HTERT RPE-1 (cell line): ENCODE results near the gene FMNL2.

Experiments used
- in situ Hi-C: fragments of 300-500 bp; cut with MboI; formaldehyde crosslinking; loops from 4 replicates; pipeline ENCODE4 v1.14.3; 2020; ENCODE audit warnings: low sequenced_read_pairs

The FMNL2 gene

DNA sequence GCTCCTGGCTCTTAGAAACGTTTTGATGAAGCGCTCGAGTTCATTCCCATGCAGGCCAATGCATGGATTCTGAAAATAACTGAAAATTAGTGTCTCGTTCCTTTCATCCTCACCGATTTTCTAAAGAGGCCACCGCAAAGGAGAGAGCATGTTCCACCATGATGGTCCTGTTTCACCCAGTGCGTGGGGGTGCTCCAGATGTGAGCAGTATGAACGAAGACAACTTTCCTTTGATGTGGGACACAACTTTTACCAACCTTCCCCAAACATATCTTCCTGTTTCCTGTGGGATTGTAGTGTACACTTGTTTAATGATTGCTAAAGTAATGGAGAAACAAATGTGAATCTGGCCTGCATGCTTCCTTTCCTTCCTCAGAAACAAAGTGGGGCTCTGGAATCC, 267.8 kb downstream of the FMNL2 start:
- in situ Hi-C loops = no loop called here

DNA sequence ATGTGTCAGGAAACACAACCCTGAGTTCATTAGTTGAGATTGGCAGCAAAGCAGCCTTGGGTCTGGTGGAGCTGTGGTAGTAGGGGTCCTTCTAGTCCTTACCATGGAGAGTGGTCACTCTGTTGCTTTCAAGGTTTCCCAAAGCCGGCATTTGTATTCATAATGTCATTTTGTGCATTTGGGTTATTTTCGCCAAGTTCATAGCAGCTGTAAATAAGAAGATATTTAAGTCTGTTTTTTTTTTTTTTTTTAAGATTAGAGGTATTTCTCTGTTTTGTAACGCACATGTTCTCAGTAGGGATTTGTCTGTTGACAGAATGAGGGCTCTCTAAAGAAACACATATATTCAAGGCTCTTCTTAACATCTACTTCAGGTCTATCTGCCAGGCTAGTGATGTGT, 268.2 kb downstream of the FMNL2 start:
- in situ Hi-C loops = no loop called here

DNA sequence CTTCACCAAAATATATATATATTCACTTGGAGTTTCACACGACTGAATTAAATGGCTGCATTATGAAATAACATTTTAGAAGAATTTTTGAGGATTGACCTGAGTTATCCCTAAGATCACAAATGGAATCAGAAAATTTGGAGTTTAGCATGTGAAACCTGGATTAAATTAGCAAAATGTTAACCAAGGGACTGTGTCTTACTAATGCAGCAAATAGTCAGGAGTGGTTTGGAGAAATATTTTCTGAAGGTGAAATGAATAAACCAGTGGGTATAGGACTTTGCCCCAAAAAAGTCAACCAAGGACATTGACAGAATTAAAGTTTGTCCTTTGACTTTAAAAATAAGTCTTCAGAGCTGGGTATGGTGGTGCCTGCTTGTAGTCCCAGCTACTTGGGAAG, 271.1 kb downstream of the FMNL2 start:
- in situ Hi-C loops = no loop called here

DNA sequence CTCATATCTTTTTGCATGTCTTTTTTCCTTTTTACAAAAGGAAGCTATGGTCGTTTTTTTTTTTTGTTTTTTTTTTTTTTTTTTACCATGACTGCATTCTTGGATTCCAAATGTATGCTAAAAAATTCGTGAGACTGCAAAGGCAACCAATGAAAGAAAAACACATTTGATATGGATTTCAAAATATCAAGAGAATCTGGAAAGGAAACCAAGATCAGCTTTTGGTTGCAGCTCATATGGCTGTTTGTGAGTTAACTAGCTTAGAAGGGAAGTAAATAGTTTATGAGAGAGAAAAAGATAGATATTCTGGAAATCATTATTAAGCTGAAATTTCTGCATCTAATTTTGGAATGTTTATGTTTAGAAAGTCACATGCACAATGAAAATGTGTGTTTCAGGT, 272.0 kb downstream of the FMNL2 start:
- in situ Hi-C loops = no loop called here

DNA sequence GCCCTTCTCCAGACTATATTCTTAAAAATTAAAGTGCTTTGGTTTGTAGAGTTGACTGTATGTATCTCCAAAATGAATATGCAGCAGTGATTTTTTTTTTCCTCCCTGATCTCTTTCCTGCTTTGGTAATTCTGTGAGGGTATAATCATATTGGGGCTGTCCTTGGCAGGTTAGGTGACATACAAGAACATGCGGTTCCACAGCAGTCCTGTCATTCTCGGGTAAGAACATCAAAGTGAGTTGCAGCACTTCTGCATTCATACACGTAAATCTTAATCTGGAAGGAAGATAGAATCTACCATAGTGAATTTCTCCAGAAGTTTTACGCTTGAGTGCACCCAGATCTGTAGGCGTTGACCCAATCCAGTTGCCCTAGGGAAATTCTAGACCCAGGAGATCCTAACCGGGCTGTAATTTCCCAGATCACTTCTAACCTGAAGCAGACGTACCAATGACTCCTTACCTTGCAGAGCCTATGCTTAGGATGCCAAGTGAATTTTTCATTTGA, 272.9 kb downstream of the FMNL2 start:
- in situ Hi-C loops = no loop called here

DNA sequence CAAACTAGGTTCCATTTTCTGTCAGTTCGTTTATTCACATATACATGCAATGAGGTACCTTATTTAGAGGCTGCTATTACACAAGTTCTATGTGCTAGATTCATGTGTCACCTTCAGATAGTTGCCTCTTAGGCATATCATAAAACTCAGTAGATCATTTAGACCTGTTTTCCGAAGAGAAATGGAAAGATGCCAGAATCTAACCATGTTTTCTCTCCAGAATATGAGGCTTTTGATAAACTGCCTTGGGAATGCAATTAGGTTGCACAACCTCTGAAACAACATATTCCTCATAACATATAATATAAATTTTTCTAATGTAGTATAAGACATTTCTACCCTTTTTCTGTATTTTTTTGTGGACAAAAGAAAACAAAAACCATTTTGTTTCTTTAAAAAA, 274.2 kb downstream of the FMNL2 start:
- in situ Hi-C loops = no loop called here

DNA sequence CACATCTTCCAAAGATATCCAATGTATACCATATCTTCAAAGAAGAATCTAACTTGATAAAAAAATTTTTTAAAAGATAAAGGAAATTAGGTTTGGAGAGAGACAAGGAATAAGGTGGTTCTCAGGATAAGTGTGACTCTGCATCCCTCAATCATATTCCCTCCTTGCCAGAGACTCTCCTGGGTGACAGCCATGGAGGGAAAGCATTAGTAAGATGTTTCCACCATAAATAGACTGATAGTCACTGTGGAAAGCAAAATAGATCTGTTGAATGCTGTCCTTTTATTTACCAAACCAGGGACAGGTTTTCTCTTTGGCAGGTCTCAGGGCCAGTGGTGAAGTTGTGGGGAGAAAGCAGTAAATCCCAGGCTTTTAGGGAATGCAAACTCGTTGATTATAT, 274.7 kb downstream of the FMNL2 start:
- in situ Hi-C loops = no loop called here

DNA sequence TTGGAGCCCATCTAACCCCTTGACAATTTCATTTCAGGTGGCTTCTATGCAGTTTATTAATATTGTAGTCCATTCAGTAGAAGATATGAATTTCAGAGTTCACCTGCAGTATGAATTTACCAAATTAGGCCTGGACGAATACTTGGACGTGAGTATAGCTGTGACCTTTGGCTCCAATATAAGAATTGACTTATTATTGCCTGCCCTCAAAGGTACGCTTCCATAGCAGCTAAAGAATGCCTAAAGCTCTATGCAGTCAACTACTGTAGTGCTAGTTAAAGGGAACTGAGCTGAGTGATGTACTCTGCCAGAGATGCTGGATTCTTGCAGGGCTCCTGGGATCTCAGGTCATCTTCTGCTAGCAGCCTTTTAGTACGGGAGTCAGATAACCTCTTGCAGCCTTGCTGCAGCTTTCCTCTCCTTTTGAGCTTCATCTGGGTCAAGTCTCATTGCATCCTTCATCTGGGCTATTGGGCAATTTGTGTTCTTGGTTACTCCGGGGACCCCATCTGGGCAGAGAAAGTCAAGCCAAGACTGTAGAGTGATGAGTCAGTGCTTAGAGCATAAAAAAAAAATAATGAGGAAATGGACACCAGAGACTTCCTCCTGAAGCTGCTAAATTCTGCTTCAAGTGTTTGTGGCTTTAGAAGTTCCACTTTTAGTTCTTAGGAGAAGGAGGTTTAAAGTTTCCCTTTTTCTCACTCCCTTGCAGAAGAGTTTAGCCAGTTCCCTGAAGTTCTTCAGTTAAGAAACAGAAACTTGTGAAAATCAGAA, 276.7 kb downstream of the FMNL2 start:
- in situ Hi-C loops = no loop called here

DNA sequence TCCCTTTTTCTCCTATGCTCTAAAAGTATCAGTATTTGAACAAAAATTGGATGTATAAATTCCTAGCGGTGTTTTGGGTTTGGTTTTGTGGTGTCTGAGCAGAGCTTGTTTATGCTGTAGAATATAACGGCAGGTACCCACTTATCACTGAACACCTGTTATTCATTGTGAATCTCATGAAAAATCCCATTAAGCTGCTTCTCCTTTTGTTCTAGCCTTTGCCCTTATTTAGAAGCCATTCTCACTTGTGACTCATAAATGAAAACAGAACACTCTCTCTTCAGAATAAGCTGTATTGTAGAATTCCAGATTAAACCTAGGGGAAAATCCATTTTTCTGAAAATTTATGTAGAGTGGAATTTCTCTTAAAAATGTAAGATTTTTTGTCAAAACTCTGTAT, 278.3 kb downstream of the FMNL2 start:
- in situ Hi-C loops = no loop called here

DNA sequence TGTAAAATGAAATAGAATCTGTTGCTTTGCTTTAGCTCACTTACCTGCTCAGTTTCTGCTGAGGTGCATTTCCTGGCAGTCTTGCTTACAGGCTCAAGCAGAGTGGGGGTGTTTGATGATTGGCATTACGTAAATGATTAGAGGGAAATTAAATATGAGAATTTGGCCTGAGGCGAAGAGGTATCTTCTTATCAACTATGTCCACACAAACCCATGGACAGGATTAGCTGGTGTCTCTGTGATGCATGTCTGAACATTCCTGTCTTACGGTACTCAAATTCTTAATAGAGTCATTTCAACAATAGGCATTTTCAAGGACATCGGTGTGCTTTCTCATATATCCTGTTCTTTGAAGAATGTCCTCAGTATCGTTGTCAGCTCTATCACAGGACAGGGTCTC, 280.2 kb downstream of the FMNL2 start:
- in situ Hi-C loops = no loop called here

DNA sequence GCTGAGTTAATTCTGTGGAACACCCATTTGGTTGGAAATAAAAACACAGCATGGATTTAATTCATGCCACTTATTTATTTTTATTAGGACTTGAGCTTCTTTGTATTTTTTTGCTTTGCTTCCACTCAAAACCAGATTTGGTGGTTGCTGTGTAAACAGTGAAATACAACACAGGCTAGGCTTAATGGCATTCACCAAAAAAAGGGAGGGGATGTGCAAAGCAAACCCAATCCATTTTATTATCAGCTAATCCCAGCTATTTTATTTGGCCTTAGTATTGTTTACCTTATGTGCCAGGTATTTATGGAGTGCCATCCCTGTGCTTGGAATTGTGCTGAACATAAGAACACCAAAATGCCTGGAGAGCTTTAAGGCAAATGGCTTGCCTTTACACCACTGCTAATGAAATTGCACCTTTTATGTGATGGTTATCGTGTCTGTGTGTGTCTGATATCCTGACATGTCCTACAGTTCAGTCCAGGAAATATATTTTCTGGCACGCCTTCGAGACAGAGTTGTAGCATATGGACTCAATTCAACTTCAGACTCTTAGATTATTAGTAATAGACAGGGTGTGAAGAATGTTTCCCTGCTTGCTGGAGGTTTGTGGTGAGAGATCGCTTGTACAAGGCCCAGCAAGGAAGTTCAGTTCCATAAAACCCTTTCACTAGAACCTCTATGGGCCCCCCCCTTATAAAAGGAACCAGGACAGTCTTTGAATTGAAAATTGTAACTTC, 282.6 kb downstream of the FMNL2 start:
- in situ Hi-C loops = no loop called here

DNA sequence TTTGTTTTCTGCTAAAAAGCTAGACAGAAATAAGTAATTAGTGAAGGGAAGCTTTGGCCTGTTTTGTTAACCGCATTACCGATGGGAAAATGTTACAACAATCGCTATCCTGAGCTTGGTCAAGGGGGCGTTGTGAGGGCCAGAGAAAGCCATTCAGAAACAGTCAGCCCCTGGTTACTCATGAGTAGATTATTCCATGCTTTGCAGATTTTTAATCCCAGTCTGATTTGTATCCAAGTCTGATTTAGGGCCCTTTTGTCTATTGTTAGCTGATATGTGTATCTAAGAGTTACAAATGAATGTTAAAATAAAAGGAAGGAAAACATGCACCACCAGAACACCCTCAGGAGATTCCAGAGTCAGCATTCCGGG, 283.2 kb downstream of the FMNL2 start:
- in situ Hi-C loops = no loop called here

DNA sequence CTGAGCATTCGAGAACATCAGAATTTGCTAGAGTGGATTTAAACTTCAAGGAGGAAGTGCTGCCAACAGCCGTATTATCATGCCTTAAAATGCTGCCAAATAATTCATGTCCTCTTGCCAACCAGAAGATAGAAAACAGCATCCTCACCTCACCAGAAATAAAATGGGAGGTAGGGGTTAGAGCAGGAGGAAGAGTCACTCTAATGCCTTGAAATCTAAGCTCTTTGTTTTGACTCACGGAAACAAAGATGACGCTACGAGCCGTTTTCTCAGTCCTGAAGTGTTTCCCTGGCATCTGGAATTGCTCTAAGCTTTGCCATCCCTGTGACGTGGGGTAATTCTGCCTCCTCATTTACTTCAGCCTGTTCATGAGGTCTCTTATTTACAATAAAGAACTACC, 285.2 kb downstream of the FMNL2 start:
- in situ Hi-C loops = no loop called here

DNA sequence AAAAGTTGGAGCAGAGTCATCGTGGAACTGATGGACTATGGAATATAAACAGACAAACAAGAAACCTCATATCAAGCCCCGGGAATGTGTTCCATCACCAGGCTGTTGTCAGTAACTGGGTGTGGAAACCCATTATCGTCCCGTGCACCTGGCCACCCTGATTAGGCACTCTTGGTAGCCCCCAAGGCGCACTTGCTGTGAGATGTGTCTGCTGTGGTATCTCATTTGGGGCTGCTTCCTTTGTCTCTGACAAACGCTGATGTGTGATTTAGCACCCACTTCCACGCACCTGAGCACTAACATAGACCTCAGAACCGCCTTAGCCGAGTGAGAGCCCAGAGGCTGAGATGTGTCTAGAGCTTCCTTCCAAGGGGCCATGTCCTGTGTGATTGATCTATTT, 286.0 kb downstream of the FMNL2 start:
- in situ Hi-C loops = no loop called here

DNA sequence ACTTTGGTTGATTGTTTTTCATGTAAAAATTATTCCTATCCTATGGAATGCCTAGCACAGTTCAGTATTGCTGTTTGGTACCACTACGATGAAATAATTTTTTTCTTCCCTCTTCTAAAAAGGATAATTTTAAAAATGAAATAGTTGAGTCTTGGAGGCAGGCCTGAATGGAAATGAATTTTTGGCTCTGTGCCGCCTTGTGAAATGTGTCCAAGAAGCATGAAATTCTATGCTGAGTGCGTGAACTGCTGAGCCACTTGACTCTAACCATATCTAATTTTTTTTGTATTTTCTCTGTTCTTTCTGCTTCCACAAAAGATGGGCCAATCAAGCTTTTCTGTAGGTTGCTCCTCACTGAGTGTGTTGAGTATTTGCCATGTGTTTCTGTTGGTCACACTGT, 287.2 kb downstream of the FMNL2 start:
- in situ Hi-C loops = no loop called here

DNA sequence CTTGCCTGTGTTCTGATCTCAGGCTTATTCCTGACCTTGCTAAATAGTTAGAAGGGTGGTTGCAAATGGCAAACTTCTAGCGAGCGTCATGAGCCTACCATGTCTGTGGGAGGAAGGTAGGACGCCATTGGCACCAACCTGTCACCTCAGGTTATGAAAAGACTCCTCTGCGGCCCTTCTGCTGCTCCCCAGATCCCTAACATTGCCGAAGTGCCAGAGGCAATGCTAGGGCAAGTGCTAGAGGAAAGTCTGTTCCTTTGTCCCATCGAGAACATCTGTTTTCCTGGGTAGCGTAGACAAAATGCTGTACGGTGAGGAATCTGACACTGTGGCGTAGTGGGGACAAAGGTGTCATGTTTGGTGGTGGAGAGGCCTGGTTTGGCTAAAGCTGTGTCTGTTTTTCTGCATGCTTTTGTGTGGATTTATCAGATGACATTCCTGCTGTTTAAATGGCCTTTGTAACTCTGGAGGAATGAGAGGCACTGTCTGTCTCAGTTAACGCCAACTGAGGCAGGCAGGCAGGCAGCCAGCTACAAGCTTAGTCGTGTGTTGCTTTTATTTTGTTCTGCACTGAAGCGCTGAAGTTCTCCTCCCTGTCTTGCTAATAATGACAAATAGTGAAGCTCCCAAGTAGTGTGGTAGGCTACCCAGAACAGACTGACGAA, 288.2 kb downstream of the FMNL2 start:
- in situ Hi-C loops = no loop called here

DNA sequence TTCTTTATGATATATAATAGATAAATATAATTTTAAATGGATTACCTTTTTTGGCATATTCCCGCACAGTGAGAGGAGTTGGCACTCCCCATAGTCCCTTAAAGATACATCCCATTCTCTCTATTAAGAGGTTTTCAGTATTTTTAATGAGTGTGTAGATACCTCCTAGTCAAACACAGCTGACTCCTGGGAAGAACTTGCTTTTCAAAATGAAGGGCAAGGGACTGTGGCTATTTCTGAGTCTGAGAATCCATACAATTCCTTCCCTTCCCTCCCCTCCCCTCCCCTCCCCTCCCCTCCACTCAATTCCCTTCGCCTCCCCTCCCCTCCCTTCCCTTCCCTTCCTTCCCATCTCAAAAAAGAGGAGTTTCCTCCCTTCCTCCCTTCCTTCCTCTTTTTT, 288.8 kb downstream of the FMNL2 start:
- in situ Hi-C loops = no loop called here

DNA sequence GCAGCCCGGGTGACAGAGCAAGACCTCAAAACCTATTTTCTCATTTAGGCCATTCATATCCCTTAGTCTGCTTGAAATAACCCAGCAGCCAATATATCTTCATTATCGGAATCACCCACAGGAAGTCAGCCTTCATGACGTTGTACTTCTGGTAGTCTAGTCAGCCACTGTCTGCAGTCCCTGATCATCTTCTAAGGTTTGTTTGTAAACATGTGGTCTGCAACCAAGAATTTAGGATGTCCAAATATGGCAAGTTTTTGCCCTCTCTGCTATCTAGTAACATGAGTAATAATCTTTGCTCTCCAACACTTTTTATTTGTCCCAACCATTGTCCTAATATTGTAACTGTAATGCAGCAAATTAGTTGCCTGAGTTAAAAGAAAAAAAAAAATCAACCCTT, 289.8 kb downstream of the FMNL2 start:
- in situ Hi-C loops = no loop called here

DNA sequence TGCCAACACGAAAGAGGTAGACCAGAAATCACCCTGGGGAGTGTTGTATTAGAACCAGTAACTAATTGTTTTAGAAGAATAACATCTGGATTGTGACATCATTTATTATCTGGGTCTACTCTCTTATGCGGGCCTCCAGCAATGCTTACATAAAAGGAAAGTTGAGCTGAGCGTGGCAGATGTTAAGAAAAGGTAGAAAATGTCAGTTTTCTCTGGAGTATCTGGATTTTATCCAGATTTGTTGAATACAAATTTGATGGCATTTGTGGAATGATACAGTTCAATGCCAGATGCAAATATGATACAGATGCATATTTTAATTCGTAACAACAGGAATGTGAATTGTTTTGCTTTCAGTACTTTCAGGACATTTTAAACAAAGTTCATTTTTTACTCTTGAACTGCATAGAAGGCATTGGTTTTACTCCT, 292.0 kb downstream of the FMNL2 start:
- in situ Hi-C loops = no loop called here

DNA sequence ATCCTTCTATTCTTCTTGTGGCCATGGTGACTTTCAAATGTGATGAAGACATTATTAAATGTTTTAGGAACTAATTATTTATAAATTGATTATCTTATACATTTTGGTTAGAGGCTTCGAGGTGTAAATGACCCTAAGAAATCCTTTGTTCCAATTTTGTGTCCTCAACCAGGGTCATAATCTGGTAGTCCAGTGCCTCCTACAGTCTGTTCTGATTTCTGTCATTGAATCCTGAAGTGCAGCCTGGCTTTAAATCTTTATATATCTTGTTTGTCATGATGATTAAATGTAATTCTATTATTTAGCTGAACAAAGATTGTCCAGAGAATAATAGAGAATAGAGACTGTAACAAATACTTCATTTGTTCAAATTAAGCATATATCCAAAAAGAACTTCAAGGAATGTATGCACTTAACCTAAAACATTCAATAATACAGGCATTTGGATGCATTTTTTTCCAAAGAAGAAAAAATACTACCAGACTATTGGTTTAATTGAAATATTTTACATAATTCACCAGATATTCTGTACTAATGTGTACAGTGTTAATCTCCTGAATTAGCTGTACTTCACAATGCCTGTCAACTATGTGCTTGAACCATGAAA, 292.5 kb downstream of the FMNL2 start:
- in situ Hi-C loops = no loop called here

DNA sequence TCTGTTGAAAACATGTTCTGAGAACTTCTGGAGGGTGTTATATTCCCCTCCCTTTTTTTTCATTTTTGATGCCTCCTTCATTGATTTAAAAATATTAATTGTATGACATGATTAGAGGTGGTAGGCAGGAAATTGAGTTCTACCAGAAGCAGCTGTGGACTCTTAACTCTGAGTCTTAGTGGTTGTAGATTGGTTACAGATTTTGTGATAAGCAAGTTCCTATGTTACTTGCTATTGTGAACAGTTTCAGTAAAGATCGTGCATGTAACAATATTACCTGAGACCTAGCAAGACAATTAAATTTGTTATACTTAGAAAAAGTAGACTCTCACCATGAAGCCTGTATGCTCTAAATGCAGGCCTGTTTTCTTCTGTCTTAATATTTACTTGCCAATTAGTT, 294.2 kb downstream of the FMNL2 start:
- in situ Hi-C loops = no loop called here

DNA sequence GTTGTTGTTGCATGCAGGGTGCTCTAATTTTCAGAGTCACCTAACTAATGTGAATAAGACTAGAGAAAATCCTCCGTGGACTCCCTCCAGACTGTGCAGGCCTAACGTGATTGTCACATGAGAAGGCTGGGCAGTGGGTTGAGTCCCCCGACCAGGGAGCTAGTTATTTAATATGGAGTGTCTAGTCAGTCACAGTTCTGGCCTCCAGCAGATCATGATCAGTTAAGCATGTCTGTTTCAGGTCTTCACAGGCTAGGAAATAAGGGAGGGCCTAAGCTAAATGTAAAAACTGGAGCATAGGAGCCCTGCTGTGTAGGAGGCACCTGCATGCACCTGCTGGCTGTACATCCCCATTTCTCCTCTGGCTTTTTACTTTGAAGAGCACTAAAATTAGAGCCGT, 295.5 kb downstream of the FMNL2 start:
- in situ Hi-C loops = no loop called here
